Activated gamma-delta T cell treated with anti-CD3 and anti-CD28 coated beads, Interleukin-2, amount 50 U/mL, for 16 hours (primary cell): ENCODE data around the gene PRPS1.
"Not testable (repeated sequence)": the region's sequence is repeated elsewhere in the genome, so short reads cannot be mapped to it uniquely, and the experiment has no call there.

Experiments used
- DNase-seq: peaks from one replicate; pipeline ENCODE4 v3.0.0-alpha.2; 2020; ENCODE audit warnings: low read depth

The PRPS1 gene

GRCh38 chrX:107630031-107630689 is 1.9 kb downstream of the PRPS1 start:
- no peak for DNase-seq

DNA sequence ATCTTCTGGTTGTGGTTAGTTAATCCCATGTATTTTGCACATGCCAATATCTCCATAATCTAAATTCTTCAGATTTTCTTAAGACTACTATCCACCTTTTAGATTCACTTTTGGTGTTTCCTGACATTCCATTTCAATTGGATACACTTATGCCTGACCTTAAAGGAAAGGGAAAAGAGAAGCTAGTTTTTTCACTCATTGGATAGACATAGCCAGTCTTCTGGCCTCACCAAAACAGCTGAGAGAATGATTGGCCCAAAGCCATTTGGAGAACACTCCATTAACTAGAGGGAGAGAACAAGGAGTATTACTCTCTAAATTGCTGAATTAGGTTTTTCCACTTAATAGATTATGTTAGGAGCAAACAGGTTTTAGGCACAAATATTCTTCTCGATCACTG is 4.0 kb downstream of the PRPS1 start:
- no peak for DNase-seq

DNA sequence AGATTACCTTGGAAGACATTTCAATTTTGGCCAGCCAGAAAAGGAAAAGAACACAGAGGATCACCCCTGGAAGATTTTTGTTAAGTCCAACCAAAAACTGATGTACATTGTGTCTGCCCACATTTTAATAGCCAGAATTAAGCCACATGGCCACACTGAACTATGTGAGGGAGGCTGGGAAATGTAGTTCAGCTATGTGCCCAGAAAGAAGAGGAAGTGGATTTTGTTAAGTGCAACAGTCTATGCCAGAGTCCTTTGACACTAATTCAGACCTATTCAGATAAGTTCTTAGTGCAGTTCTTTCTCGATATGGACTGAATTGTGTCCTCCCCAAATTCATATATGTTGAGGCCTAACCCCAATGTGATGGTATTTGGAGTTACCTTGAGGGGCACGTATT is 18.4 kb downstream of the PRPS1 start:
- no peak for DNase-seq

DNA sequence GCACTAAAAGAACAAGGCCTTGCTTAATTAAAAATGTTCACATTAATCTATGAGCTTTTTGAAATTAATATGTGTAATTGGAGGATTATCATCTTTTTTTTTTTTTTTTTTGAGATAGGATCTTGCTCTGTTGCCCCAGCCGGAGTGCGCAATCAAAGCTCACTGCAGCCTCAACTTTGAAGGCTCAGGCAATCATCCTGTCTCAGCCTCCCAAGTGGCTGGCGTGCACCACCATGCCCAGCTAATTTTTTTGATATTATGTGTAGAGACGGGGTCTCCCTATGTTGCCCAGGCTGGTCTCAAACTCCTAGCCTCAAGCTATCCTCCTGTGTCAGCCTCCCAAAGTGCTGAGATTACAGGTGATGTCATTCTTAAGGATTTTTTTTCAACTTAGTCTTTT is 20.0 kb downstream of the PRPS1 start:
- no peak for DNase-seq

DNA sequence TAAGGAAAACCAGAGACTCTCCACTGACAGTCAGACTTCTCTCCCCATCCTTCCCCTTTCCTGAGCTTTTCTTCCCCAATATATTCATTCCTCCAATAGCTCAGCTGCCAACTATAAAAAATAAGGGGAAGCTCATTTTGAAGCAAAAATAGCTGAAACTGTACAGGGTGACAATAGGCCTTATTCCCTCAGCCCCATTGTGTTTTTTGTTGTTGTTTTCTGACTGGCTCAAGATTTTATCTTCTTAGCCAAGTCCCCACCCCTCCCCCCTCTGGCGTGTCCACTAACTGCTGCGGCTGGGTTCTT is 26.2 kb downstream of the PRPS1 start:
- DNase-seq: no peak

DNA sequence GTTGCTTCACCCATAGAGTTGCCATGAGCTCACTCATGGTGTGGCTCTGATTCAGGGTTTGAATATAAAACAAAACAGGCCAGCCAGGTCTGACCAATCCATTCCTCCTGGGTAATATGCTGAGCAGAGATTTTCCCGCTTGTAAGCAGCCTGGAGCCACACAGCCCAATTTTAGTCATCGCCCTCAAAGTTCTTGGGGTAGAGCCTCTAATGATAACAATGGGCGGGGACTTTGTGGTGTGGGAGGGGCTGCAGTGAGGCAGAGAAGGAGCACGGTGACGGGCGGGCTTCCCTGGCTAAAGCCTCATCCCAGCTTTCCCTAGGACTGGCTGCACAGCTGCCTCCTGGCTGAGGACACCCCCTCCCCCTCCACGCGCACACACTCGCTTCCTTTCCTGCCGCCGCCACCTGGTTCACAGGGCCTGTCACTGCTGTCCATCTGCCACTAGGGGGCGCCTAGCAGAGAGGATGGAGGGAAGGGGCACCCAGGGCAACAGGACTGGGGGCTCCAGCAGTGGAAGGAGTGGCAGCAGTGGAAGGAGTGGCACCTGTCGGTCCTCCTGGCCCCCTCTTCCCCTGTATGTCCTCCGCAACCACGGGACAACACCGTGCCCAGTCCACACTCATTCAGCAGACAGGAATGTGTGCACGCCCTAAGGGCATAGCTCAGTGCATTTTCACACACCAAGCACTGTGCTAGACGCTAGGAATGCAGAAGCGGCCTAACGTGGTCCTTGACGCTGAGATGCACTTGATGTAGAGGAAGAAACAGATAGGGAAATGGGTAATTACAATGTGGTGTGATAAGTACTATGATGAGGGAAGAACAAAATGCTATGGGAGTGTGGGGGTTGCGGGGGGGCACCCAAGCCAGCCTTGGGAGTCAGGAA is 26.8 kb downstream of the PRPS1 start:
- DNase-seq: peak; percentile 55

DNA sequence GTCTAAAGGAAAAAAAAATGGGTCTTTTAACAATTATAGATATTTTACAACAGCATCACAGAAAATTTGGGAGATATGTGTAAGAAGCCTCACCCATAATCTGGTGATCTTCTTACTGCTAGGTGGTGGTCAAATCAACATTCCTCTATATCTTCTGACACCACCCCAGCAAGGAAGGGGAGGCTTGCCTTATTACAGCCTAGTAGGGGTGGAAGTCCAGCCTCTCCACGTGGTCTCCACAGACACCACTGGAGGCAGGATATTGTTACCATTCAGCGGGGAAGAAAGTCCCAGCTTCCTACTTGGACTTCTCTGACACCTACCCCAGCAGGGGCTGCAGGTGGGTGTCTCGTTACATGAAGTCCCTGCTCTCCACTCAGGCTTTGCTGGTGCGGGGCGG is 28.7 kb downstream of the PRPS1 start:
- DNase-seq: no peak

GRCh38 chrX:107658660-107659059 is 30.4 kb downstream of the PRPS1 start:
- DNase-seq: no peak

DNA sequence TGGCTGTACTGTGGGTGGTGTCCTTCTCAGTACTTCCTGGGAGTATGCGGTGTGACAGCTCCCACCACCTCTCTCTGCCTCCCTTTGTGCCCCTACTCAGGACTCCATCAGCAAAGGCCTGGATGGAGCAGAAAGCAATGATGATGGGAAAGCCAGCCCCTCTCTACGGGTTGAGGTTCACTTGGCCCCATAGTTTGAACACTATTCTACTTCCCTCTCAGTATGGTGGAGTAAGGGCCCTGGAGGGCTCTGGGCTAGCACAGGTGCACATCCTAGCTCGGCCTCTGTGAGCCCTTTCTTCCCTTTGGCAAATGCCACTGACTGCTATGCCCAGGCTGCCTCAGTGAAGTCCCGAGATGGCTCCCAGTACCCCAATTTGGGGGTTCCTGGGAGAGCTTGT is 31.0 kb downstream of the PRPS1 start:
- DNase-seq: no peak

- DNase-seq: no peak
Observed at GRCh38 chrX:107659768-107660167, 31.5 kb downstream of the PRPS1 start.

DNA sequence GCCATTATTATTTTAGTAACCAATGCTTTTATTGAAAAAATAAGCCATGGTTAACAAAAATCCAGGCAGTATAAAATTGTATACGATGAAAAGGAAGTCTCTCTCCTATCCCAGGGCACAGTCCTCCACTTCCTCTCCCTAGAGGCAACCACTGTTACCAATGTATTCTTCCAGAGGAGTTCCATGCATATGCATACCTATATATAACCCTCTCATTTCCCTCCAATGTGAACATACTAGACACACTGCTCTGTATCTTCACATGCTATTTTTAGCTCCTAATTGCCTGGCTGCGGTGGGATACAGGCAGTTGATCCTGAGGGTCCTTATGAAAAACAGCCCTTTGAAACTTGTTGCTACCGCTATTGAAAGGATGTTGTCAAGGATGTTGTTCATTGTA is 33.8 kb downstream of the PRPS1 start:
- no peak for DNase-seq

DNA sequence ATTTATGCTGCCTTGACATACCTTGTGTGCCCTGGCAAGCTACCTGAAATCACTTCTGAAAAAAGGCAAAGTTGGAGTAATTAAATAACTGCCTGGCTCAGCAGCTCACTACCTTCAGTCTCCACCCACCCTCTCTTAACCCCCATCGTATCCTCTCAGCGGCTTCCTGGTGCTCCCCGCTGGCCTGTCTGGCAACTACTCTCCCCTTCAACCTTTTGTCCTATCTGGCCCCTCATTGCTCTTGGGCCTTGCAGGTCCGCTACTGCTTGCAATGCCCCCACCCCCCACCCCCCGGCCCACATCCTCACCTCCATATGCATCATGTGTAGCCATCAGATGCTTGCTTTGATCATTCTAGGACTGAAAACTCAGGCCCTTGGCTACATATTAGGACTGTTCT is 34.5 kb downstream of the PRPS1 start:
- DNase-seq: no peak

DNA sequence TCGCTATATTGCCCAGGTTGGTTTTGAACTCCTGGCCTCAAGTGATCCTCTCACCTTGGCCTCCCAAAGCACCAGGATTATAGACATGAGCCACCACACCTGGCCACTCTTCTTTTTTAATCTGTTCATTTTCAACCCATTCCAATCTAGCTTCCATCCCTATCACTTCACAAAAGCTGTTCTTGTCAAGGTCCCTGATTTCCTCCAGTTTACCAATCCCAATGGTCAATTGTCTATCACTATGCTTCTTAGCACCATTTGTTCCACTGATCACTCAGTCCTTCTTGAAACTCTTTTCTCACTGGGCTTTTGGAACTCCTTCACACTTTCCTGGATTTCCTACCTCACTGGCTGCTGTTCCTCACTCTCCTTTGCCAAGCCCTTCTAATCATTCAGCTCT is 38.6 kb downstream of the PRPS1 start:
- no peak for DNase-seq

GRCh38 chrX:107667426-107667825 is 39.1 kb downstream of the PRPS1 start:
- DNase-seq: no peak

DNA sequence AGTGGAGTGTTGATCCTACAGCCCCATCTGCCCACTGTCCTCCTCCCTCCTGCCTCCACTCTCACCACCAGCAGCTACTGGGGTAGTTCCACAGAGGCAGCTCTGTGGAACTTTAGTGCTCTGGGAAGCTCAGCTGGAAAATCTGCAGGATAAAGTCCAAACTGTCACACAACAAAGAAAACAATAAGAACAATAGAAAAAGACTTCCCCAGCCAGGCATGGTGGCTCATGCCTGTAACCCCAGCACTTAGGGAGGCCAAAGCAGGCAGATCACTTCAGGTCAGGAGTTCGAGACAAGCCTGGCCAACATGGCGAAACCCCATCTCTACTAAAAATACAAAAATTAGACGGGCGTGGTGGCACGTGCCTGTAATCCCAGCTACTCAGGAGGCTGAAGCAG is 40.4 kb downstream of the PRPS1 start:
- not testable (repeated sequence) for DNase-seq

GRCh38 chrX:107669261-107669660 is 41.0 kb downstream of the PRPS1 start:
- DNase-seq: no peak

- no peak for DNase-seq
Observed at GRCh38 chrX:107669885-107670628, 41.7 kb downstream of the PRPS1 start.

- not testable (repeated sequence) for DNase-seq
Observed at GRCh38 chrX:107671256-107671655, 42.9 kb downstream of the PRPS1 start.

DNA sequence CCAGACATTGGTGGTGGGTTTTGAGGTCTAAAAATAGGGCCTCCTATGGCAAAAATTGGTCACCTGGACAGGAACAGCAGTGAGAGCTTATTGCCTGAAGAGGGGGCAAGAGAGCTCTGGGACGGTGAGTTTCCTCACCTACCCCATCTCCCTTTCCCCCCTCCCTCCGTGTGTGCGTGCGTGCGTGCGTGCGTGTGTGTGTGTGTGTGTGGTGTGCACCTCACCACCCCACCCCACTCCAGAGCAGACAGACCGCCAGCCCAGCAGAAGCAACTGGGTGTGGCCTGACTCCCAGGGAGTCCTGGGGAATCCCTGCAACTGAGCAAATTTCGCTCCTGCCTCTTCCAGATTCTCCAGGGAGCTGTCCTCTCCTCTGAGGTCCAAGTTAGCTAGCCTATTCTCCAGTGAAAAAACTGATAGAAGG is 44.7 kb downstream of the PRPS1 start:
- DNase-seq: peak; percentile 68

DNA sequence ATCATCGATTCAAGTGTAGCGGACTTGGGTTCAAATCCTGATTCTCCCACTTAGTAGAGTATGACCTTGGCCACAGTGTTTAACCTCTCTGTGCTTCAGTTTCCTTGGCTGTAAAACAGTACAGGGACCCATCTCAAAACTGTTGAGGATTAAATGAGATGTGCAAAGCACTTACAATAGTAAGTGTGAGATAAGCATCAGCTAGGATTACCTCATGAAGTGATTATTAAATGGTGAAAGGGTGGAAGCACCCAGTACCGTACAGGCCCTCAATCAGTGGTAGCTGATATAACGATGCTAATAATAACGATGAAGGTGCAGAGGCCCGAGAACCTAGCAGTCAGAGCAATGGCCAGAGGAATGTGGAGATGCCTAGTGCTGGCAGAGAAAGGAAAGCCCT is 45.1 kb downstream of the PRPS1 start:
- no peak for DNase-seq

DNA sequence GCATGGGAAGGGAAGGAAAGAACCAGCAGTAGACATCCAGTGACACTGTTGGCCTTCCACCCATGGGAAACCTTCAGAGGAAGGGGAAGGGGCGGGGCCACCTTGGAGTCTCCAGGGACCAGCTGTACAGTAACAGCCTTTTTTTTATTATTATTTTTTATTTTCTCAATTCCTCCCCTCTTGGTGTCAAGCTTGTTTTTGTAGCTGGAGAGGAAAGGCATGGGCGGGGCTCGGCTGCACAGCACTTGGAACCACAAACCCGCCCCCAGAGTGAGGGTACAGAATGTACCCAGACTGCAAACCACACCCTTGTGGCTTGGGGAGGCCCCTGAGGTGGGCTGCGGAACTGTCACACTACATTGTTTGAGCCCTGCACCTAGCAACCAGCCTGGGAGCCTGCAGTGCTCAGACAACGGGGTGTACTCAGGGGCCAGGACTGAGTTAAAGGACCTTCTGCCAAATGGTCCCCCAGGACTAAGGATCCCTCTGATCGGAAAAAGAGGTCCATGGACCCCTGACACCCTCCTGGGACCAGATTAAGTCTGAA is 45.7 kb downstream of the PRPS1 start:
- DNase-seq: peak; percentile 87

- DNase-seq: no peak
Observed at GRCh38 chrX:107674480-107675364, 46.4 kb downstream of the PRPS1 start.
